ENCODE measurements around the gene TUBB6. TPM values are rescaled to one million over a fixed set of nuclear protein-coding genes. Genes with fewer than 3 reads are reported as not detected.

The TUBB6 gene
- total RNA-seq, 1 experiment from 2014 or later, result 197 TPM

DNA sequence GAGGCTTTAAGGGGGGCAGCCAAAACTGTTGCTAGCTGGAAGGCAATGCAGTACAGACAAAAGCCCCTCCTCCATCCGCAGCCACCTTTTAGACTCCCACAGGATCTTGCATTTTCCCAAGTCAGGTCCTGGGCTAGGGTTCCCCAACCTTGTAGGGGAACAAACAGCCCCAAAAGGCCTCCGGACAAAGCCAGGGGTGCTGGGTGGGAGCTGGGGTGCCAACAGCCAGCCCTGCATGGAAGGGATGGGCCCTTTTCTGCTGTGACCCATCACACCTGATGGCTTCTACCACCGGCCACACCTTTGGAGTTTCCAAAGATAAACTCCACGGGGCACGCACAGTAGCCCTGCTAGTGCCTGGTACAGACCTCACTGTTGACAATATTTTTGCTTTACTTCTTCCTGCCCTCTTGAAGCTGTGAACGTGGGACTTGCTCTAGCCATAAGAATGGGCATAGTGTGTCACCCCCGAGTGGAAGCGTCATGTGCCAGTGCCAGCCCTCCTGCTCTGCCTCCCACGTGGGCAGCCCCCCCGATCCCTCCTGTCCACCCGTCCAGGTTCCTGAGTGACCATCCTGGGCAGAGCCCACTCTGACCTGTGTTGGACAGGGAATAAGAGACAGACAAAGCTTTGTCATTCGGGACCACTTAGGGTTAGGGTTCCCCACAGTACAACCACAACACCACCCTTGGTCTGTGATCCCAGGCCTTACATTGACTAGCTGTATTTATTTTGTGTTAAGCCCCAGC is 18.8 kb downstream of the TUBB6 start:
- Histone ChIP-seq H3K4me1 (ENCODE audit: insufficient read depth, low read length, poor library complexity, severe bottlenecking) (peaks cover 7% of the 10 kb centered on the region), H3K27me3 (replicated peaks; ENCODE audit: insufficient read depth, low read depth, low read length, poor library complexity) (no peaks in the 10 kb centered on the region), H3K9me3 (ENCODE audit: low read depth, low read length, poor library complexity, severe bottlenecking) (no peaks in the 10 kb centered on the region), H3K27ac (ENCODE audit: low read depth, low read length, poor library complexity, severe bottlenecking) (peak overlapping the region; percentile 11), H3K36me3 (ENCODE audit: insufficient read depth, low read length, poor library complexity, severe bottlenecking) (peaks cover 79% of the 10 kb centered on the region), H3K4me3 (ENCODE audit: low read depth, low read length, poor library complexity, severe bottlenecking) (no peak overlapping the region)
- intact Hi-C loops (cut with micrococcal nuclease; ENCODE audit: unreplicated experiment), result no loop called here
- POLR2A ChIA-PET (ENCODE audit: low non-redundant PET), result no interaction called here
- CTCF ChIA-PET, result interaction anchor here (2.0 kb wide), 1 partner anchor 50 kb away, joined by 6 read pairs; the partner anchor contains the start of gene AFG3L2
- no peak for DNase-seq (ENCODE audit: low spot score)
- TF ChIP-seq, protein P1, sequence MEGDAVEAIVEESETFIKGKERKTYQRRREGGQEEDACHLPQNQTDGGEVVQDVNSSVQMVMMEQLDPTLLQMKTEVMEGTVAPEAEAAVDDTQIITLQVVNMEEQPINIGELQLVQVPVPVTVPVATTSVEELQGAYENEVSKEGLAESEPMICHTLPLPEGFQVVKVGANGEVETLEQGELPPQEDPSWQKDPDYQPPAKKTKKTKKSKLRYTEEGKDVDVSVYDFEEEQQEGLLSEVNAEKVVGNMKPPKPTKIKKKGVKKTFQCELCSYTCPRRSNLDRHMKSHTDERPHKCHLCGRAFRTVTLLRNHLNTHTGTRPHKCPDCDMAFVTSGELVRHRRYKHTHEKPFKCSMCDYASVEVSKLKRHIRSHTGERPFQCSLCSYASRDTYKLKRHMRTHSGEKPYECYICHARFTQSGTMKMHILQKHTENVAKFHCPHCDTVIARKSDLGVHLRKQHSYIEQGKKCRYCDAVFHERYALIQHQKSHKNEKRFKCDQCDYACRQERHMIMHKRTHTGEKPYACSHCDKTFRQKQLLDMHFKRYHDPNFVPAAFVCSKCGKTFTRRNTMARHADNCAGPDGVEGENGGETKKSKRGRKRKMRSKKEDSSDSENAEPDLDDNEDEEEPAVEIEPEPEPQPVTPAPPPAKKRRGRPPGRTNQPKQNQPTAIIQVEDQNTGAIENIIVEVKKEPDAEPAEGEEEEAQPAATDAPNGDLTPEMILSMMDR (conservative IDR thresholded peaks at IDR 0.05; ENCODE audit: low read depth, low read length), result no peak
- TF ChIP-seq EZH2 (IDR thresholded peaks at IDR 0.05; ENCODE audit: borderline replicate concordance, low read depth, low read length, poor library complexity, severe bottlenecking), result no peak
- no TSS peak for BruUV-seq (replicated peaks)

DNA sequence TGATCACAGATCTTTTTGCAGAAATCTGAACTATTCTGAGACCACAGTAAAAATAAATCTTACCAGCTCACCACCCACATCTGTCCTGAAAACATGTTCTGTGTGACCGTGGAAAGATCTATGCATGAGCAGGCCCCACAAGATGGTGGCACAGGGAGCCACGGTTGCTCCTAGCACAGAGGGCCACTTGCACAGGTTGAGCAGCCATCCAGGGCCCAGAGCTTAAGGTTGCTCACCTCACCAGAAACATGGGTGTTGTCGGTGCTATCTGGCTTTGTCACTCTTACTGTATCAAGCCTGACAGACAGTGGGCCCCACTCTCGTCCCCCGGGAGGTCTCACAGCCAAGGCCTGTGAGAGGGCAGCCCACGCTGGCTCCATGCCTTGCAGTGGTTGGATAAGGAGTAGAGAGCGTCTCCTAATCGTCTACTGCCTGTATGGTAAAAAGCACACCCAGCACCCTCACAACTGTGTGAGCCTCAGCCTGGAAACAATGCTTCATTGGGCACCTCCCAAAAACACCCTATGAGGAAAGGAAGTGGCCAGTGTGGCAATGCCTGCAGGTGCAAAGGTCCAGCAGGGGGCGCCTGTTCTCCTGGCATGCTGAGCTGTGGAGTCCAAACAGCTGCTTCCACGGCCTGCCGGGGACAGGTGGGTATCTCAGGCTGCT is 19.6 kb downstream of the TUBB6 start:
- ChIA-PET CTCF (interaction anchor here (0.6 to 2.0 kb wide), 5 partner anchors 10 to 389 kb away, joined by 3 to 6 read pairs (median 3); partner anchors contain the start of gene AFG3L2), POLR2A (ENCODE audit: low non-redundant PET) (interaction anchor here (0.6 kb wide), 1 partner anchor 377 kb away, joined by 4 read pairs; no protein-coding TSS in a partner anchor)
- Histone ChIP-seq H3K9me3 (ENCODE audit: low read depth, low read length, poor library complexity, severe bottlenecking) (no peaks in the 10 kb centered on the region), H3K4me1 (ENCODE audit: insufficient read depth, low read length, poor library complexity, severe bottlenecking) (peaks cover 7% of the 10 kb centered on the region), H3K27ac (ENCODE audit: low read depth, low read length, poor library complexity, severe bottlenecking) (peak overlapping the region; percentile 11), H3K36me3 (ENCODE audit: insufficient read depth, low read length, poor library complexity, severe bottlenecking) (peaks cover 74% of the 10 kb centered on the region), H3K27me3 (replicated peaks; ENCODE audit: insufficient read depth, low read depth, low read length, poor library complexity) (no peaks in the 10 kb centered on the region), H3K4me3 (ENCODE audit: low read depth, low read length, poor library complexity, severe bottlenecking) (no peak overlapping the region)
- BruUV-seq (replicated peaks), result no TSS peak
- TF ChIP-seq, protein P1 (conservative IDR thresholded peaks at IDR 0.05; ENCODE audit: low read depth, low read length), result peak; percentile 98
- TF ChIP-seq EZH2 (IDR thresholded peaks at IDR 0.05; ENCODE audit: borderline replicate concordance, low read depth, low read length, poor library complexity, severe bottlenecking), result no peak
- intact Hi-C loops (cut with micrococcal nuclease; ENCODE audit: unreplicated experiment), result no loop called here
- DNase-seq (ENCODE audit: low spot score), result peak; percentile 87

DNA sequence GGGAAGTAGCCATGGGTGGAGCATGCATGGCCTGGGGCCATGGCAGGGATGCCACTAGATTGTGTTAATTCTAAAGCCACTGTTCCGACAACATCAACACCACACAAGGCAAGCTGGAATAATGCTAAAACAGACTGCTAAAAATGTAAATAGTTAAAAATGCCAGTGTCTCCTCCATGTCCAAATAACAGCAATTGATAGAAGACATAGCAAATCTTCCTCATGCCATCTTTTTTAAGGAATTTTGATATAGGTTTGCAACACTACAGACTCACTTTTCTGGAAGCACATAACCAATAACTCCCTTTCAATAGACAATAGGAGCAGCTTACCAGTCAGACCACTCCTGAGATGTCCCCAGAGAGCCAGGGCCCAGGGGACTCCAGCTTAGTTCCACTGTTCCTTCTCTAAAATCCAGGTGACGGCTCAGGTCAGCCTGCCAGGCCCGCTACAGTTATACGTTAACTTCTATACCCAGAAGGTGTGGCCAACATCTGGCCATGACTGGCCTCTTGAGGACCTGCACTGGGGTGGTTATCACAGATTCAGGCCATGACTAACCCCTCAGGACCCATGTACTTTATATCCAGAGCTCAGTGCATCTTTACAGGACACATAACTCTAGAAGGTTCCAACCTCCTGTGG is 20.3 kb downstream of the TUBB6 start:
- intact Hi-C loops (cut with micrococcal nuclease; ENCODE audit: unreplicated experiment), result no loop called here
- Histone ChIP-seq H3K9me3 (ENCODE audit: low read depth, low read length, poor library complexity, severe bottlenecking) (no peaks in the 10 kb centered on the region), H3K4me1 (ENCODE audit: insufficient read depth, low read length, poor library complexity, severe bottlenecking) (peaks cover 7% of the 10 kb centered on the region), H3K4me3 (ENCODE audit: low read depth, low read length, poor library complexity, severe bottlenecking) (no peak overlapping the region), H3K27me3 (replicated peaks; ENCODE audit: insufficient read depth, low read depth, low read length, poor library complexity) (no peaks in the 10 kb centered on the region), H3K27ac (ENCODE audit: low read depth, low read length, poor library complexity, severe bottlenecking) (no peak overlapping the region), H3K36me3 (ENCODE audit: insufficient read depth, low read length, poor library complexity, severe bottlenecking) (peaks cover 69% of the 10 kb centered on the region)
- DNase-seq (ENCODE audit: low spot score), result no peak
- CTCF ChIA-PET, result interaction anchor here (0.6 to 2.0 kb wide), 6 partner anchors 11 to 388 kb away, joined by 3 to 7 read pairs (median 3); partner anchors contain the start of gene AFG3L2
- POLR2A ChIA-PET (ENCODE audit: low non-redundant PET), result interaction anchor here (0.6 kb wide), 1 partner anchor 376 kb away, joined by 4 read pairs; no protein-coding TSS in a partner anchor
- BruUV-seq (replicated peaks), result no TSS peak
- TF ChIP-seq, protein P1 (conservative IDR thresholded peaks at IDR 0.05; ENCODE audit: low read depth, low read length), result peak; percentile 30; the same call in 1 of the 2 replicates
- no peak for TF ChIP-seq EZH2 (IDR thresholded peaks at IDR 0.05; ENCODE audit: borderline replicate concordance, low read depth, low read length, poor library complexity, severe bottlenecking)

Data from A673 (cell line).